ENCODE results near the gene LAMTOR2. TPM values are rescaled to one million over a fixed set of nuclear protein-coding genes. Genes with fewer than 3 reads are reported as not detected.

The LAMTOR2 gene
- total and polyA plus RNA-seq, 2 experiments from 2014 or later = 67.3 to 108 TPM

DNA sequence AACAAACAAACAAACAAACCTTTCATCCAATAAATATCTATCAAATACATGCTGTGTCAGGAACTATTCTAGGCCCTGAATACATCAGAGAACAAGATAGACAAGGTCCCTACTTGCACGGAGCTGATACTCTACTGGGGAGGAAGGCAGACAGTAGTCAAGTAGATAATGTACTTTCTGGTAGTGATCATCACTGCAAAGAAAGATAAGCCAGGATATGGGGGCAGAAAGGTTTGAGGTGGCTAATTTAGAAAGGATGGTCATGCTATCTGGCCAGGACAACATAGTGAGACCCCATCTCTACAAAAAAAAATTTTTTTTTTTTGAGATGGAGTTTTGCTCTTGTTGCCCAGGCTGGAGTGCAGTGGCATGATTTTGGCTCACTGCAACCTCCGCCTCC lies 37.0 kb downstream of the LAMTOR2 start (continued):
- TF ChIP-seq, protein P1, sequence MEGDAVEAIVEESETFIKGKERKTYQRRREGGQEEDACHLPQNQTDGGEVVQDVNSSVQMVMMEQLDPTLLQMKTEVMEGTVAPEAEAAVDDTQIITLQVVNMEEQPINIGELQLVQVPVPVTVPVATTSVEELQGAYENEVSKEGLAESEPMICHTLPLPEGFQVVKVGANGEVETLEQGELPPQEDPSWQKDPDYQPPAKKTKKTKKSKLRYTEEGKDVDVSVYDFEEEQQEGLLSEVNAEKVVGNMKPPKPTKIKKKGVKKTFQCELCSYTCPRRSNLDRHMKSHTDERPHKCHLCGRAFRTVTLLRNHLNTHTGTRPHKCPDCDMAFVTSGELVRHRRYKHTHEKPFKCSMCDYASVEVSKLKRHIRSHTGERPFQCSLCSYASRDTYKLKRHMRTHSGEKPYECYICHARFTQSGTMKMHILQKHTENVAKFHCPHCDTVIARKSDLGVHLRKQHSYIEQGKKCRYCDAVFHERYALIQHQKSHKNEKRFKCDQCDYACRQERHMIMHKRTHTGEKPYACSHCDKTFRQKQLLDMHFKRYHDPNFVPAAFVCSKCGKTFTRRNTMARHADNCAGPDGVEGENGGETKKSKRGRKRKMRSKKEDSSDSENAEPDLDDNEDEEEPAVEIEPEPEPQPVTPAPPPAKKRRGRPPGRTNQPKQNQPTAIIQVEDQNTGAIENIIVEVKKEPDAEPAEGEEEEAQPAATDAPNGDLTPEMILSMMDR (conservative IDR thresholded peaks at IDR 0.05; ENCODE audit: low read depth in 2 of 2) = no peak
- TF ChIP-seq JUNB (IDR thresholded peaks at IDR 0.05; ENCODE audit: unreplicated experiment) (no peak), ZNF331 (CRISPR knock-in tag; IDR thresholded peaks at IDR 0.05; ENCODE audit: low read depth) (no peak)
- TF ChIP-seq, protein P2, sequence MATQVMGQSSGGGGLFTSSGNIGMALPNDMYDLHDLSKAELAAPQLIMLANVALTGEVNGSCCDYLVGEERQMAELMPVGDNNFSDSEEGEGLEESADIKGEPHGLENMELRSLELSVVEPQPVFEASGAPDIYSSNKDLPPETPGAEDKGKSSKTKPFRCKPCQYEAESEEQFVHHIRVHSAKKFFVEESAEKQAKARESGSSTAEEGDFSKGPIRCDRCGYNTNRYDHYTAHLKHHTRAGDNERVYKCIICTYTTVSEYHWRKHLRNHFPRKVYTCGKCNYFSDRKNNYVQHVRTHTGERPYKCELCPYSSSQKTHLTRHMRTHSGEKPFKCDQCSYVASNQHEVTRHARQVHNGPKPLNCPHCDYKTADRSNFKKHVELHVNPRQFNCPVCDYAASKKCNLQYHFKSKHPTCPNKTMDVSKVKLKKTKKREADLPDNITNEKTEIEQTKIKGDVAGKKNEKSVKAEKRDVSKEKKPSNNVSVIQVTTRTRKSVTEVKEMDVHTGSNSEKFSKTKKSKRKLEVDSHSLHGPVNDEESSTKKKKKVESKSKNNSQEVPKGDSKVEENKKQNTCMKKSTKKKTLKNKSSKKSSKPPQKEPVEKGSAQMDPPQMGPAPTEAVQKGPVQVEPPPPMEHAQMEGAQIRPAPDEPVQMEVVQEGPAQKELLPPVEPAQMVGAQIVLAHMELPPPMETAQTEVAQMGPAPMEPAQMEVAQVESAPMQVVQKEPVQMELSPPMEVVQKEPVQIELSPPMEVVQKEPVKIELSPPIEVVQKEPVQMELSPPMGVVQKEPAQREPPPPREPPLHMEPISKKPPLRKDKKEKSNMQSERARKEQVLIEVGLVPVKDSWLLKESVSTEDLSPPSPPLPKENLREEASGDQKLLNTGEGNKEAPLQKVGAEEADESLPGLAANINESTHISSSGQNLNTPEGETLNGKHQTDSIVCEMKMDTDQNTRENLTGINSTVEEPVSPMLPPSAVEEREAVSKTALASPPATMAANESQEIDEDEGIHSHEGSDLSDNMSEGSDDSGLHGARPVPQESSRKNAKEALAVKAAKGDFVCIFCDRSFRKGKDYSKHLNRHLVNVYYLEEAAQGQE (IDR thresholded peaks at IDR 0.05; ENCODE audit: unreplicated experiment) = no peak

DNA sequence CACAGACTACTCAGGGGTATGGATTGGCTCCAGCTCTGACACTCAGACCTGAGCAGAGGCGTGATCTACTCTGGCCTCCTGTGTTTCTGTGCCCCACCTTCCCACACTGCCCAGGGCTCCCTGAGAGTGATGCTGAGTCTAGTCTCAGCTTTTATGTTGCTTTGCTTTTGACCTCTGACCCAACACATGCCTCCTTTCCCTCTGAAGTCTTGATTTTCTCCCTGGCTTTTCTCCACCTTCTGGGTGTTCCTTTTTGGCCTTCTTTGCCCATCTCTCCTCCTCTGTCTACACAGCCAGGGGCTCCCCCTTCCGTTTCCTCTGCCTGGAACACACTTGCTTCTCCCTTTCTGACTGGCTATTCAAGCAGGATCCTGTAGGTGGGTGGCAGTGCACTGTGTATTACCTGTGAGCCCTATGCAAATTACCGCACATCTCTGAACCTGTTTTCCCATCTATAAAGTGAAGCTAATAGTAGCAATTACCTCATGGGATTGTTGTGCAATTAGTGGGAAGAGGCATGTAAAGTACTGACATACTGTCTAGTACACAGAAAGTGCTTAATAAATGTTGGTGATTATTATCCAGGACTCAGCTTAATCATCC lies 41.4 kb downstream of the LAMTOR2 start:
- peak; percentile 29 for ATAC-seq
- DNase-seq (ENCODE audit: low spot score) = no peak
- peaks cover 6% of the 10 kb centered on the region; the same call in 1 of the 2 replicates for H4K20me1 ChIP-seq (replicated peaks; ENCODE audit: insufficient read depth)
- peaks cover 7% of the 10 kb centered on the region for H3K27me3 Mint-ChIP-seq (ENCODE audit: insufficient read depth, low read depth, poor library complexity)
- peaks cover 11% of the 10 kb centered on the region for H3K4me1 ChIP-seq (ENCODE audit: insufficient read depth)
- H3K27ac ChIP-seq (ENCODE audit: low read depth) = peak overlapping the region; percentile 84
- no peak overlapping the region for H3K27ac Mint-ChIP-seq
- peaks cover 19% of the 10 kb centered on the region for H3K4me1 Mint-ChIP-seq
- no peak overlapping the region for H2AFZ ChIP-seq
- H3K36me3 ChIP-seq (ENCODE audit: insufficient read depth) = no peaks in the 10 kb centered on the region
- H3K4me3 Mint-ChIP-seq = no peak overlapping the region
- no peaks in the 10 kb centered on the region for H3K9me3 Mint-ChIP-seq
- H3F3A ChIP-seq (replicated peaks; ENCODE audit: low read depth) = peaks cover 6% of the 10 kb centered on the region
- 0 out of 2 replicates have a peak, but pooled peaks cover 2% of the 10 kb centered on the region for H3K79me2 ChIP-seq (replicated peaks; ENCODE audit: insufficient read depth)
- TF ChIP-seq, protein P1 (conservative IDR thresholded peaks at IDR 0.05; ENCODE audit: low read depth in 2 of 2) = peak in 1 of 2 experiments; percentile 28; a peak in 2 of 4 replicates
- no peak for TF ChIP-seq ZNF114 (CRISPR knock-in tag; IDR thresholded peaks at IDR 0.05)
- no peaks in the 10 kb centered on the region for H3K9me2 ChIP-seq (ENCODE audit: insufficient read depth)
- no peaks in the 10 kb centered on the region for H3K27me3 ChIP-seq (ENCODE audit: insufficient read depth)
- H3K4me3 ChIP-seq = no peak overlapping the region
- peaks cover 9% of the 10 kb centered on the region; the same call in 2 of the 3 replicates for H3K36me3 Mint-ChIP-seq (ENCODE audit: low read depth)
- H3K4me2 ChIP-seq = no peak overlapping the region
